RWPE2 (cell line): ENCODE measurements around the gene FHOD3.

Source experiments
- ATAC-seq: fragments of 200-7000 bp; cut with Tn5 transposase; 3 replicates; pipeline ENCODE4 v1.9.1; 2021; ENCODE audit warnings: low read depth
- DNase-seq: peaks from one replicate; pipeline ENCODE4 v3.0.0-alpha.2; 2020; ENCODE audit warnings: low spot score
- H3K27ac ChIP-seq: fragments of 450-650 bp; 2 replicates; pipeline ENCODE4 v1.5.1; 2017; ENCODE audit warnings: mild to moderate bottlenecking; ENCODE audit not compliant: poor library complexity, severe bottlenecking
- H3K27me3 ChIP-seq: fragments of 250-450 bp; sonication (Bioruptor Pico); 2 replicates; pipeline ENCODE4 v1.5.1; 2021; ENCODE audit warnings: mild to moderate bottlenecking, moderate library complexity; ENCODE audit not compliant: insufficient read depth, poor library complexity, severe bottlenecking
- H3K36me3 ChIP-seq: fragments of 250-450 bp; sonication (Bioruptor Pico); 2 replicates; pipeline ENCODE4 v1.5.1; 2020; ENCODE audit warnings: low read depth, mild to moderate bottlenecking, moderate library complexity
- H3K4me1 ChIP-seq: fragments of 250-450 bp; sonication (Bioruptor Pico); 2 replicates; pipeline ENCODE4 v1.5.1; 2021; ENCODE audit warnings: mild to moderate bottlenecking, moderate library complexity; ENCODE audit not compliant: insufficient read depth, poor library complexity, severe bottlenecking
- H3K4me3 ChIP-seq: fragments of 250-450 bp; sonication (Bioruptor Pico); 2 replicates; pipeline ENCODE4 v1.5.1; 2021; ENCODE audit warnings: mild to moderate bottlenecking, moderate library complexity; ENCODE audit not compliant: severe bottlenecking
- H3K9me3 ChIP-seq: fragments of 250-450 bp; sonication (Bioruptor Pico); 2 replicates; pipeline ENCODE4 v1.5.1; 2021; ENCODE audit warnings: mild to moderate bottlenecking, moderate library complexity; ENCODE audit not compliant: severe bottlenecking
- CTCF ChIP-seq: fragments of 450-650 bp; IDR thresholded peaks from one replicate; pipeline ENCODE4 v1.5.1; 2017; ENCODE audit warnings: mild to moderate bottlenecking, moderate library complexity; ENCODE audit not compliant: poor library complexity, severe bottlenecking

FHOD3 gene

DNA sequence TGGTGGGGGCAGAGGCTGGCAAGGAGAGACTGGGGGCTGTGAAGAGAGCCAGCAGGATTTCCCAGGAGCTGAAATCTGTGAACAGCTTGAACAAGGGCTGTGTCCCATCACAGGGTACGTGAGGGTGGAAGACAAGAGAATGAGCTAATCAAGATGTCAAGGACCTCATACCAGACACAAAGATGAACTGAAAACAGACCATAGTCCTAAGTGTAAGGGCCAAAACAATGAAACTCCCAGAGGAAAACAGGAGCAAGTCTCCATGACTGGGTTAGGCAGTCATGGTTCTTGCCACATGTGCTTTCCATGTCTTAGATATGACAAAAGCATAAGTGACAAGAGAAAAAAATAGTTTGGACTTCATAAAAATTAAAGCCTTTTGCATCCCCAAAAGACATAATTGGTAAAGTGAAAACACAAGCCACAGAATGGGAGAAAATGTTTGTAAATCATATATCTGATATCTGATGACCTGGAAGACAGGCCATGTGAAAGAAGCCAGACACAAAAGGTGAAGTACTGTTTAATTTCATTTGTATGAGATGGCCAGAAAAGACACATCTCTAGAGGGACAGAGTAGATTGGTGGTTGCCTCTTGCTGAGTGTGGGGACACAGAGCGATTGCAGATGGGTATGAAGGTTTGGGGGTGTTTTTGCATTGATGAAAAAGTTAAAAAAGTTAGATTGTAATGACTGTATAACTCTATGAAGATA lies 67.6 kb downstream of the FHOD3 start:
- ATAC-seq, result no peak
- Histone ChIP-seq H3K4me1 (no peaks in the 10 kb centered on the region), H3K27me3 (no peaks in the 10 kb centered on the region), H3K36me3 (no peaks in the 10 kb centered on the region), H3K9me3 (no peaks in the 10 kb centered on the region), H3K4me3 (no peak overlapping the region), H3K27ac (no peak overlapping the region)
- DNase-seq, result no peak
- no peak for TF ChIP-seq CTCF

GRCh38 chr18:36365836-36366775 lies 68.6 kb downstream of the FHOD3 start:
- ATAC-seq (no peak), DNase-seq (no peak)
- Histone ChIP-seq H3K4me3 (no peak overlapping the region), H3K27me3 (no peaks in the 10 kb centered on the region), H3K27ac (no peak overlapping the region), H3K9me3 (no peaks in the 10 kb centered on the region), H3K36me3 (no peaks in the 10 kb centered on the region), H3K4me1 (no peaks in the 10 kb centered on the region)
- no peak for TF ChIP-seq CTCF

DNA sequence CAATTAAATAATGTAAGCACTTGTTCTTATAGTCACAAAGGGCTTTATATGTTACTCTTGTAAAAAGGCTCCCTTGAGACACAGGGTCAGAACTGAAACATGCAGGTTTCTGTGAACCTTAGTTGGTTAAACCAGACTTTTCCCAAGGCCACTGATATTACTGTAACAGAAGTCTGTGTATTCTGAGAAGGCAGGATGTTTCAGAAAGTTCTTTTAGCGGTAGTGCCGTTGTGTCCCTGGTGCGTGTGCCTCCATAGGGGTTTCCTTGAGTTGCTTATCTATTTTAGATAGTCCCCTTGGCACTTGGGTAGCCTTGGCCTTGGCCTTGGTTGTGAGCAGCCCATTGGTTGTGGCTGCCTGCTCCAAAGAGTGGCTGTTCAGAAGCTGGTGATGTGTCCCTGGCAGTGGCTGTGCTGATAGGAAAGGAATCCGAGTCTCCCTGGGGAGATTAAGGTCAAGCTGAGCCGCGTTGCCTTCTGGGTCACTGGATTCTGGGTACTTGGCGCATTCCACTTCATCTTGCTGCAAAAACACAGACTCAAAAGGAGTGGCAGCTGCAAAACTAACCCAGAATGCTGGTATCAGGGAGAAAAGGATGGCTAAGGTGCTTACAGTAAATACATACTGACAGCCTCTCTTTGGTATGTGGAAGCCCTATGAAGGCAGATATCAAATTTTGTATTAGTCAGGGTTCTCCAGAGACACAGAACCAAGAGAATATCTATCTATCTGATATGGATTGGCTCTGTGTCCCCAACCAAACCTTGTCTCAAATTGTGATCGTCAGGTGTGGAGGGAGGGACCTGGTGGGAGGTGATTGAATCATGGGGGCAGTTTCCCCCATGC lies 69.7 kb downstream of the FHOD3 start:
- DNase-seq, result no peak
- TF ChIP-seq CTCF, result no peak
- Histone ChIP-seq H3K27ac (no peak overlapping the region), H3K27me3 (no peaks in the 10 kb centered on the region), H3K36me3 (no peaks in the 10 kb centered on the region), H3K4me3 (no peak overlapping the region), H3K4me1 (peaks cover 3% of the 10 kb centered on the region), H3K9me3 (no peaks in the 10 kb centered on the region)
- ATAC-seq, result no peak

GRCh38 chr18:36368889-36369288 lies 71.4 kb downstream of the FHOD3 start:
- Histone ChIP-seq H3K27me3 (no peaks in the 10 kb centered on the region), H3K9me3 (no peaks in the 10 kb centered on the region), H3K36me3 (no peaks in the 10 kb centered on the region), H3K27ac (no peak overlapping the region), H3K4me3 (no peak overlapping the region), H3K4me1 (peaks cover 18% of the 10 kb centered on the region)
- DNase-seq, result no peak
- no peak for ATAC-seq
- no peak for TF ChIP-seq CTCF
